HCT116 (cell line): ENCODE data around the gene CMBL. TPM values are rescaled to one million over a fixed set of nuclear protein-coding genes. Genes with fewer than 3 reads are reported as not detected.

Source experiments
- ATAC-seq: fragments of 200-7000 bp; cut with Tn5 transposase; 2 replicates; pipeline ENCODE4 v1.9.1; 2020; ENCODE audit warnings: mild to moderate bottlenecking, moderate library complexity
- BruUV-seq: library from RNA; stranded (reverse); fragments of 400-500 nt; replicated peaks from 2 replicates; lab custom pipeline; 2021; lab: Mats Ljungman, UMichigan
- CTCF ChIA-PET: fragments of 300-600 bp; sonication (Branson Sonifier 250); formaldehyde crosslinking; loops from one replicate; lab custom pipeline; 2021; ENCODE audit warnings: antibody characterized with exemption; lab: Charles Lee
- POLR2A ChIA-PET: fragments of 300-600, 350-600 bp; sonication (Branson Sonifier 250); formaldehyde crosslinking; loops from one replicate; lab custom pipeline; 2021; ENCODE audit warnings: antibody characterized with exemption; lab: Charles Lee
- RAD21 ChIA-PET, 2 experiments: fragments of 300-600 bp; sonication (Branson Sonifier 250); formaldehyde crosslinking; loops; one replicate each; lab custom pipeline; 2023; ENCODE audit warnings: low total read pairs in 2 of 2; ENCODE audit not compliant: uncharacterized antibody in 2 of 2, unreplicated experiment in 2 of 2, low non-redundant PET in 1 of 2; lab: Charles Lee
- DNase-seq: peaks from one replicate; pipeline ENCODE4 v3.0.0-alpha.2; 2010; ENCODE audit warnings: low read depth, low spot score
- H2AFZ ChIP-seq: fragments of 200-600 bp; shearing (Covaris generic), sonication (generic); 2 replicates; pipeline ENCODE4 v1.6.1; 2017; ENCODE audit warnings: low read depth, mixed run types, mixed read lengths, antibody characterized with exemption, low read length; ENCODE audit not compliant: poor library complexity, severe bottlenecking
- H3K27ac ChIP-seq: 2 replicates; pipeline ENCODE4 v1.5.1; 2012; ENCODE audit warnings: low read depth, low read length
- H3K27me3 ChIP-seq: fragments of 200-600 bp; sonication (generic); 2 replicates; pipeline ENCODE4 v1.6.1; 2016; ENCODE audit warnings: mixed run types, low read length, mixed read lengths; ENCODE audit not compliant: insufficient read depth
- H3K36me3 ChIP-seq, 2 experiments: fragments of 200-500 bp in 1 of 2; fragments of 200-600 bp in 1 of 2; sonication (Bioruptor generic) in 1 of 2; sonication (generic) in 1 of 2; 2 replicates each; pipeline versions ENCODE4 v1.5.1 to v1.6.1; 2014 to 2016; ENCODE audit warnings: low read length in 2 of 2, inconsistent platforms in 1 of 2, mixed read lengths in 1 of 2, mixed run types in 1 of 2; ENCODE audit not compliant: insufficient read depth in 2 of 2, control insufficient read depth in 1 of 2
- H3K4me1 ChIP-seq, 2 experiments: fragments of 200-600 bp in 1 of 2; sonication (generic) in 1 of 2; 2 replicates each; pipeline versions ENCODE4 v1.5.1 to v1.6.1; 2012 to 2017; ENCODE audit warnings: low read length in 2 of 2, inconsistent platforms in 1 of 2, mild to moderate bottlenecking in 1 of 2, mixed read lengths in 1 of 2, mixed run types in 1 of 2, moderate library complexity in 1 of 2; ENCODE audit not compliant: insufficient read depth in 2 of 2, control insufficient read depth in 1 of 2
- H3K4me2 ChIP-seq: fragments of 200-600 bp; sonication (generic); 2 replicates; pipeline ENCODE4 v1.6.1; 2017; ENCODE audit warnings: mixed run types, low read length, mixed read lengths
- H3K4me3 ChIP-seq, 2 experiments: fragments of 200-600 bp in 1 of 2; sonication (generic) in 1 of 2; replicated peaks in 1 of 2; 2 replicates each; pipeline ENCODE4 v1.5.1; 2011 to 2016; ENCODE audit warnings: low read length in 2 of 2, control low read depth in 1 of 2, low read depth in 1 of 2, mild to moderate bottlenecking in 1 of 2, mixed read lengths in 1 of 2, mixed run types in 1 of 2
- H3K79me2 ChIP-seq: fragments of 200-600 bp; sonication (generic); 2 replicates; pipeline ENCODE4 v1.6.1; 2017; ENCODE audit warnings: mild to moderate bottlenecking, mixed run types, low read length, moderate library complexity, mixed read lengths; ENCODE audit not compliant: insufficient read depth
- H3K9ac ChIP-seq: fragments of 200-600 bp; sonication (generic); 2 replicates; pipeline ENCODE4 v1.6.1; 2016; ENCODE audit warnings: low read length, mixed read lengths
- H3K9me2 ChIP-seq: fragments of 200-600 bp; sonication (generic), shearing (Covaris generic); 2 replicates; pipeline ENCODE4 v1.6.1; 2017; ENCODE audit warnings: mixed run types, mild to moderate bottlenecking, moderate library complexity; ENCODE audit not compliant: insufficient read depth
- H3K9me3 ChIP-seq, 2 experiments: fragments of 200-500 bp in 1 of 2; fragments of 200-600 bp in 1 of 2; sonication (Bioruptor generic) in 1 of 2; sonication (generic) in 1 of 2; 2 replicates each; pipeline ENCODE4 v1.6.1; 2014 to 2017; ENCODE audit warnings: low read length in 2 of 2, mixed read lengths in 2 of 2, inconsistent platforms in 1 of 2, low read depth in 1 of 2, mild to moderate bottlenecking in 1 of 2, mixed run types in 1 of 2, moderate library complexity in 1 of 2; ENCODE audit not compliant: control insufficient read depth in 1 of 2, insufficient read depth in 1 of 2
- H4K20me1 ChIP-seq: fragments of 200-600 bp; sonication (generic), shearing (Covaris generic); 2 replicates; pipeline ENCODE4 v1.6.1; 2017; ENCODE audit warnings: mixed run types, mild to moderate bottlenecking, moderate library complexity; ENCODE audit not compliant: insufficient read depth
- CBX3 ChIP-seq: IDR thresholded peaks from 2 replicates; pipeline ENCODE4 v1.6.1; 2012; ENCODE audit warnings: low read depth
- CEBPB ChIP-seq: IDR thresholded peaks from 2 replicates; pipeline ENCODE4 v1.6.1; 2012; ENCODE audit warnings: low read depth
- EGR1 ChIP-seq: IDR thresholded peaks from 2 replicates; pipeline ENCODE4 v1.6.1; 2012; ENCODE audit warnings: low read depth
- ELF1 ChIP-seq: IDR thresholded peaks from 2 replicates; pipeline ENCODE4 v1.6.1; 2012; ENCODE audit warnings: low read depth, borderline replicate concordance
- EZH2 ChIP-seq: fragments of 200-600 bp; sonication (generic); IDR thresholded peaks from 2 replicates; pipeline ENCODE4 v1.6.1; 2017; ENCODE audit warnings: antibody characterized with exemption, mixed run types
- EZH2phosphoT487 ChIP-seq: fragments of 200-600 bp; IDR thresholded peaks from 2 replicates; pipeline ENCODE4 v1.6.1; 2018; ENCODE audit warnings: antibody characterized with exemption, borderline replicate concordance
- FOSL1 ChIP-seq: IDR thresholded peaks from 2 replicates; pipeline ENCODE4 v1.6.1; 2012; ENCODE audit warnings: low read depth
- POLR2A ChIP-seq: IDR thresholded peaks from 2 replicates; pipeline ENCODE4 v1.7.0; 2011; ENCODE audit warnings: borderline replicate concordance; ENCODE audit not compliant: insufficient read depth, insufficient read length; ENCODE audit errors: extremely low read depth
- RAD21 ChIP-seq: IDR thresholded peaks from 2 replicates; pipeline ENCODE4 v1.6.1; 2012; ENCODE audit warnings: low read depth, mild to moderate bottlenecking
- SIN3A ChIP-seq: IDR thresholded peaks from 2 replicates; pipeline ENCODE4 v1.6.1; 2012; ENCODE audit warnings: low read depth
- SP1 ChIP-seq: IDR thresholded peaks from 2 replicates; pipeline ENCODE4 v1.6.1; 2012; ENCODE audit warnings: low read depth
- SRF ChIP-seq: IDR thresholded peaks from 2 replicates; pipeline ENCODE4 v1.6.1; 2012; ENCODE audit warnings: low read depth
- TCF7L2 ChIP-seq: IDR thresholded peaks from 2 replicates; pipeline ENCODE4 v1.7.0; 2011; ENCODE audit warnings: borderline replicate concordance, inconsistent platforms; ENCODE audit not compliant: insufficient read depth, insufficient read length; ENCODE audit errors: extremely low read depth
- YY1 ChIP-seq: IDR thresholded peaks from 2 replicates; pipeline ENCODE4 v1.6.1; 2011; ENCODE audit warnings: low read length, low read depth, moderate library complexity, mild to moderate bottlenecking; ENCODE audit not compliant: insufficient replicate concordance; ENCODE audit errors: extremely low read depth
- ZFX ChIP-seq: fragments of 450-650 bp; IDR thresholded peaks from 2 replicates; pipeline ENCODE4 v1.6.1; 2017
- intact Hi-C: fragments of 100-400 bp; cut with micrococcal nuclease; formaldehyde crosslinking; loops from 2 replicates; pipeline ENCODE4 v1.10.0; 2022
- total RNA-seq: library from RNA; stranded (reverse); gene quantifications from one replicate; pipeline ENCODE4 v1.2.1, GENCODE V29; 2021; ENCODE audit not compliant: unreplicated experiment
- TF ChIP-seq, protein P1 (sequence below): IDR thresholded peaks from 2 replicates; pipeline ENCODE4 v1.6.1; 2012
- TF ChIP-seq, protein P2 (sequence below): IDR thresholded peaks from 2 replicates; pipeline ENCODE4 v1.6.1; 2012; ENCODE audit warnings: low read depth
- TF ChIP-seq, protein P3 (sequence below): IDR thresholded peaks from 2 replicates; pipeline ENCODE4 v1.6.1; 2011; ENCODE audit warnings: mild to moderate bottlenecking, low read length, moderate library complexity; ENCODE audit not compliant: insufficient replicate concordance; ENCODE audit errors: extremely low read depth
- TF ChIP-seq, protein P4 (sequence below): IDR thresholded peaks from 2 replicates; pipeline ENCODE4 v1.6.1; 2012
- TF ChIP-seq, protein P5 (sequence below), 3 experiments: fragments of 200-600 bp in 1 of 3; sonication (generic) in 1 of 3; IDR thresholded peaks in 2 of 3; conservative IDR thresholded peaks in 1 of 3; 2 replicates each; pipeline ENCODE4 v1.5.1; 2012 to 2017; ENCODE audit warnings: low read depth in 2 of 3, low read length in 2 of 3, antibody characterized with exemption in 1 of 3, borderline replicate concordance in 1 of 3, control low read depth in 1 of 3, mild to moderate bottlenecking in 1 of 3, mixed read lengths in 1 of 3, mixed run types in 1 of 3, moderate library complexity in 1 of 3; ENCODE audit not compliant: insufficient read depth in 1 of 3

CMBL gene
- total RNA-seq, 1 experiment from 2014 or later: 51.0 TPM

DNA sequence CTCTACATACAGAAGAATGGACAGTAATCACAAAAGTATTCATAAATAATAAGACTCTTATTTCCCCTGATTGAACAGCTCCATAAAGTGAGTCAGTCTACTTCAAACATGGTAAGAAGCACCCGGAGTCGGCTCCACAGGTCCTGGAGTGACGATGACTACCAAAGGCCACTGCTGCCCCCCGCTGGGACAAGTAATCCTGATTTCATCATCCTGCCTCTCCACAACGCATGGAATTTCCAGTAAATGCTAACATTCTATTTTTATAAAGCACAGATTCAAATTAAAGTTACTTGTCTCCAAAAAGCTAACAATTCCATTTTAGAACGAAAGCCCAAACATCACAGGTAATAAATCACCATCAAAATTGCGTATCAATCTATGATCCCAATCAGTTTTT lies 74.2 kb downstream of the CMBL start:
- DNase-seq (peak; percentile 75), ATAC-seq (peak; percentile 79)
- no peaks in the 10 kb centered on the region for H3K9me3 ChIP-seq
- ChIA-PET RAD21 (interaction anchor here in 1 of 2 experiments (0.7 kb wide), 1 partner anchor 17 kb away, joined by 3 read pairs; no protein-coding TSS in a partner anchor), CTCF (interaction anchor here (1.0 to 2.1 kb wide), 2 partner anchors 95 to 336 kb away, joined by 3 to 4 read pairs; no protein-coding TSS in a partner anchor), POLR2A (interaction anchor here (1.0 kb wide), 1 partner anchor 10 kb away, joined by 3 read pairs; no protein-coding TSS in a partner anchor)
- H3K9me2 ChIP-seq: no peaks in the 10 kb centered on the region
- peaks cover 28 to 32% of the 10 kb centered on the region in 2 experiments for H3K4me1 ChIP-seq
- no peaks in the 10 kb centered on the region for H4K20me1 ChIP-seq
- H3K36me3 ChIP-seq: no peaks in the 10 kb centered on the region; a peak in 1 of 4 replicates
- no peak overlapping the region for H3K4me3 ChIP-seq
- BruUV-seq: no TSS peak
- H3K4me2 ChIP-seq: peak overlapping the region; percentile 49
- no peak overlapping the region for H2AFZ ChIP-seq
- no peak overlapping the region for H3K9ac ChIP-seq
- H3K27me3 ChIP-seq: no peaks in the 10 kb centered on the region
- H3K79me2 ChIP-seq: no peaks in the 10 kb centered on the region
- peak overlapping the region; percentile 44 for H3K27ac ChIP-seq
- intact Hi-C loops: loop anchor here (5.0 kb wide), 1 partner anchor 91 kb away; no protein-coding TSS in a partner anchor
- TF ChIP-seq SP1: 0 out of 2 replicates have a peak, but pooled peaks have one; percentile 31
- TF ChIP-seq, protein P1, sequence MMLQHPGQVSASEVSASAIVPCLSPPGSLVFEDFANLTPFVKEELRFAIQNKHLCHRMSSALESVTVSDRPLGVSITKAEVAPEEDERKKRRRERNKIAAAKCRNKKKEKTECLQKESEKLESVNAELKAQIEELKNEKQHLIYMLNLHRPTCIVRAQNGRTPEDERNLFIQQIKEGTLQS: peak; percentile 79
- TF ChIP-seq EZH2phosphoT487: no peak
- no peak for TF ChIP-seq POLR2A
- no peak for TF ChIP-seq ELF1
- no peak for TF ChIP-seq EGR1
- TF ChIP-seq, protein P2, sequence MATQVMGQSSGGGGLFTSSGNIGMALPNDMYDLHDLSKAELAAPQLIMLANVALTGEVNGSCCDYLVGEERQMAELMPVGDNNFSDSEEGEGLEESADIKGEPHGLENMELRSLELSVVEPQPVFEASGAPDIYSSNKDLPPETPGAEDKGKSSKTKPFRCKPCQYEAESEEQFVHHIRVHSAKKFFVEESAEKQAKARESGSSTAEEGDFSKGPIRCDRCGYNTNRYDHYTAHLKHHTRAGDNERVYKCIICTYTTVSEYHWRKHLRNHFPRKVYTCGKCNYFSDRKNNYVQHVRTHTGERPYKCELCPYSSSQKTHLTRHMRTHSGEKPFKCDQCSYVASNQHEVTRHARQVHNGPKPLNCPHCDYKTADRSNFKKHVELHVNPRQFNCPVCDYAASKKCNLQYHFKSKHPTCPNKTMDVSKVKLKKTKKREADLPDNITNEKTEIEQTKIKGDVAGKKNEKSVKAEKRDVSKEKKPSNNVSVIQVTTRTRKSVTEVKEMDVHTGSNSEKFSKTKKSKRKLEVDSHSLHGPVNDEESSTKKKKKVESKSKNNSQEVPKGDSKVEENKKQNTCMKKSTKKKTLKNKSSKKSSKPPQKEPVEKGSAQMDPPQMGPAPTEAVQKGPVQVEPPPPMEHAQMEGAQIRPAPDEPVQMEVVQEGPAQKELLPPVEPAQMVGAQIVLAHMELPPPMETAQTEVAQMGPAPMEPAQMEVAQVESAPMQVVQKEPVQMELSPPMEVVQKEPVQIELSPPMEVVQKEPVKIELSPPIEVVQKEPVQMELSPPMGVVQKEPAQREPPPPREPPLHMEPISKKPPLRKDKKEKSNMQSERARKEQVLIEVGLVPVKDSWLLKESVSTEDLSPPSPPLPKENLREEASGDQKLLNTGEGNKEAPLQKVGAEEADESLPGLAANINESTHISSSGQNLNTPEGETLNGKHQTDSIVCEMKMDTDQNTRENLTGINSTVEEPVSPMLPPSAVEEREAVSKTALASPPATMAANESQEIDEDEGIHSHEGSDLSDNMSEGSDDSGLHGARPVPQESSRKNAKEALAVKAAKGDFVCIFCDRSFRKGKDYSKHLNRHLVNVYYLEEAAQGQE: no peak
- TF ChIP-seq YY1: peak; percentile 35
- TF ChIP-seq ZFX: no peak
- TF ChIP-seq CBX3: no peak
- no peak for TF ChIP-seq EZH2
- TF ChIP-seq TCF7L2: peak; percentile 27
- TF ChIP-seq, protein P3, sequence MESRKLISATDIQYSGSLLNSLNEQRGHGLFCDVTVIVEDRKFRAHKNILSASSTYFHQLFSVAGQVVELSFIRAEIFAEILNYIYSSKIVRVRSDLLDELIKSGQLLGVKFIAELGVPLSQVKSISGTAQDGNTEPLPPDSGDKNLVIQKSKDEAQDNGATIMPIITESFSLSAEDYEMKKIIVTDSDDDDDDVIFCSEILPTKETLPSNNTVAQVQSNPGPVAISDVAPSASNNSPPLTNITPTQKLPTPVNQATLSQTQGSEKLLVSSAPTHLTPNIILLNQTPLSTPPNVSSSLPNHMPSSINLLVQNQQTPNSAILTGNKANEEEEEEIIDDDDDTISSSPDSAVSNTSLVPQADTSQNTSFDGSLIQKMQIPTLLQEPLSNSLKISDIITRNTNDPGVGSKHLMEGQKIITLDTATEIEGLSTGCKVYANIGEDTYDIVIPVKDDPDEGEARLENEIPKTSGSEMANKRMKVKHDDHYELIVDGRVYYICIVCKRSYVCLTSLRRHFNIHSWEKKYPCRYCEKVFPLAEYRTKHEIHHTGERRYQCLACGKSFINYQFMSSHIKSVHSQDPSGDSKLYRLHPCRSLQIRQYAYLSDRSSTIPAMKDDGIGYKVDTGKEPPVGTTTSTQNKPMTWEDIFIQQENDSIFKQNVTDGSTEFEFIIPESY: no peak
- TF ChIP-seq FOSL1: peak; percentile 34; the same call in 1 of the 2 replicates
- TF ChIP-seq, protein P4, sequence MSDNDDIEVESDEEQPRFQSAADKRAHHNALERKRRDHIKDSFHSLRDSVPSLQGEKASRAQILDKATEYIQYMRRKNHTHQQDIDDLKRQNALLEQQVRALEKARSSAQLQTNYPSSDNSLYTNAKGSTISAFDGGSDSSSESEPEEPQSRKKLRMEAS: peak; percentile 47; the same call in 1 of the 2 replicates
- no peak for TF ChIP-seq SIN3A
- TF ChIP-seq SRF: no peak
- TF ChIP-seq, protein P5, sequence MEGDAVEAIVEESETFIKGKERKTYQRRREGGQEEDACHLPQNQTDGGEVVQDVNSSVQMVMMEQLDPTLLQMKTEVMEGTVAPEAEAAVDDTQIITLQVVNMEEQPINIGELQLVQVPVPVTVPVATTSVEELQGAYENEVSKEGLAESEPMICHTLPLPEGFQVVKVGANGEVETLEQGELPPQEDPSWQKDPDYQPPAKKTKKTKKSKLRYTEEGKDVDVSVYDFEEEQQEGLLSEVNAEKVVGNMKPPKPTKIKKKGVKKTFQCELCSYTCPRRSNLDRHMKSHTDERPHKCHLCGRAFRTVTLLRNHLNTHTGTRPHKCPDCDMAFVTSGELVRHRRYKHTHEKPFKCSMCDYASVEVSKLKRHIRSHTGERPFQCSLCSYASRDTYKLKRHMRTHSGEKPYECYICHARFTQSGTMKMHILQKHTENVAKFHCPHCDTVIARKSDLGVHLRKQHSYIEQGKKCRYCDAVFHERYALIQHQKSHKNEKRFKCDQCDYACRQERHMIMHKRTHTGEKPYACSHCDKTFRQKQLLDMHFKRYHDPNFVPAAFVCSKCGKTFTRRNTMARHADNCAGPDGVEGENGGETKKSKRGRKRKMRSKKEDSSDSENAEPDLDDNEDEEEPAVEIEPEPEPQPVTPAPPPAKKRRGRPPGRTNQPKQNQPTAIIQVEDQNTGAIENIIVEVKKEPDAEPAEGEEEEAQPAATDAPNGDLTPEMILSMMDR (IDR thresholded peaks at IDR 0.05 in 2 of 3, conservative IDR thresholded peaks at IDR 0.05 in 1 of 3; ENCODE audit: borderline replicate concordance in 1 of 3, insufficient read depth in 1 of 3, low read depth in 2 of 3, low read length in 2 of 3): peak in 2 of 3 experiments; percentile 21 to 39; a peak in 2 of 6 replicates
- peak; percentile 68 for TF ChIP-seq RAD21
- peak; percentile 92 for TF ChIP-seq CEBPB
